ENCODE results near the gene RAB1A.

DNA sequence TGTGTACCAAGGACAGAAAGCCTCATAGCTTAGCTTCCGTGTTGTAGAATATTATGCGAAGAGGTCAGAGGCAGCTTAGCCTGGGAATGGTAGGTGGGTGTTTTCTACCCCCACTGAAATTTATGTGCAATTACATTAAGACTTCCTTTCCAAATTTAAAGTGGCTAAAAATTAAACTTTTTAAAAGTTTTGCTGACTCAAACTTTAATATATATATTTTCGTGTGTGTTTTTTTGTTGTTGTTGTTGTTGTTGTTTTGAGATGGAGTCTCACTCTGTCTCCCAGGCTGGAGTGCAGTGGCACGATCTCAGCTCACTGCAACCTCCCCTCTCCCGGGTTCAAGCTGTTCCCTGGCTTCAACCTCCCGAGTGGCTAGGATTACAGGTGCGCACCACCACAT, 4.3 kb upstream of the RAB1A start:
- TF ChIP-seq EZH2 (IDR thresholded peaks at IDR 0.05; ENCODE audit: borderline replicate concordance, insufficient read depth, low read depth, low read length, poor library complexity, severe bottlenecking) = no peak
- TF ChIP-seq, protein P1, sequence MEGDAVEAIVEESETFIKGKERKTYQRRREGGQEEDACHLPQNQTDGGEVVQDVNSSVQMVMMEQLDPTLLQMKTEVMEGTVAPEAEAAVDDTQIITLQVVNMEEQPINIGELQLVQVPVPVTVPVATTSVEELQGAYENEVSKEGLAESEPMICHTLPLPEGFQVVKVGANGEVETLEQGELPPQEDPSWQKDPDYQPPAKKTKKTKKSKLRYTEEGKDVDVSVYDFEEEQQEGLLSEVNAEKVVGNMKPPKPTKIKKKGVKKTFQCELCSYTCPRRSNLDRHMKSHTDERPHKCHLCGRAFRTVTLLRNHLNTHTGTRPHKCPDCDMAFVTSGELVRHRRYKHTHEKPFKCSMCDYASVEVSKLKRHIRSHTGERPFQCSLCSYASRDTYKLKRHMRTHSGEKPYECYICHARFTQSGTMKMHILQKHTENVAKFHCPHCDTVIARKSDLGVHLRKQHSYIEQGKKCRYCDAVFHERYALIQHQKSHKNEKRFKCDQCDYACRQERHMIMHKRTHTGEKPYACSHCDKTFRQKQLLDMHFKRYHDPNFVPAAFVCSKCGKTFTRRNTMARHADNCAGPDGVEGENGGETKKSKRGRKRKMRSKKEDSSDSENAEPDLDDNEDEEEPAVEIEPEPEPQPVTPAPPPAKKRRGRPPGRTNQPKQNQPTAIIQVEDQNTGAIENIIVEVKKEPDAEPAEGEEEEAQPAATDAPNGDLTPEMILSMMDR (IDR thresholded peaks at IDR 0.05) = no peak
